ENCODE results near the gene ING3. TPM values are rescaled to one million over a fixed set of nuclear protein-coding genes. Genes with fewer than 3 reads are reported as not detected.
A peak's percentile ranks its signal among the peaks of the same experiment; 100 is the strongest.

ING3 gene
- total and polyA plus RNA-seq, 9 of the 15 experiments (the other 6 are each of a cell fraction or from before 2014, with no cell fraction given), result 22.8 to 233 (median 50.4) TPM

GRCh38 chr7:121023683-121024511 lies 73.3 kb downstream of the ING3 start (continued):
- TF ChIP-seq DDX20 (tag; IDR thresholded peaks at IDR 0.05; ENCODE audit: low read depth) (no peak), CBX2 (IDR thresholded peaks at IDR 0.05; ENCODE audit: insufficient read depth, low read length, poor library complexity, severe bottlenecking) (no peak), ZNF584 (CRISPR knock-in tag; IDR thresholded peaks at IDR 0.05; ENCODE audit: low read depth) (no peak), PTTG1 (tag; IDR thresholded peaks at IDR 0.05; ENCODE audit: low read depth) (no peak), XRCC4 (IDR thresholded peaks at IDR 0.05; ENCODE audit: extremely low read depth, insufficient read depth, insufficient read length) (no peak), ATF7 (IDR thresholded peaks at IDR 0.05) (no peak), FIP1L1 (IDR thresholded peaks at IDR 0.05; ENCODE audit: low read depth, low read length, poor library complexity, severe bottlenecking) (no peak), POLR2B (IDR thresholded peaks at IDR 0.05; ENCODE audit: low read depth, partially characterized antibody) (no peak), KDM1A (IDR thresholded peaks at IDR 0.05) (no peak), ZFX (CRISPR knock-in tag; IDR thresholded peaks at IDR 0.05) (no peak), RB1 (IDR thresholded peaks at IDR 0.05; ENCODE audit: low read depth) (no peak), RFX1 (IDR thresholded peaks at IDR 0.05) (peak; percentile 5; the same call in 1 of the 2 replicates), PBX2 (CRISPR knock-in tag; IDR thresholded peaks at IDR 0.05; ENCODE audit: low read depth) (no peak), PBX2 (tag; conservative IDR thresholded peaks at IDR 0.05; ENCODE audit: low read depth) (0 out of 2 replicates have a peak, but pooled peaks have one; percentile 14), ELF1 (tag; IDR thresholded peaks at IDR 0.05) (peak; percentile 54), ZNF609 (CRISPR knock-in tag; IDR thresholded peaks at IDR 0.05; ENCODE audit: borderline replicate concordance) (no peak), ZNF212 (CRISPR knock-in tag; IDR thresholded peaks at IDR 0.05) (no peak), HSF4 (CRISPR knock-in tag; IDR thresholded peaks at IDR 0.05; ENCODE audit: borderline replicate concordance) (peak; percentile 3; the same call in 1 of the 2 replicates), SMARCA4 (IDR thresholded peaks at IDR 0.05) (no peak), BCOR (IDR thresholded peaks at IDR 0.05) (no peak), JUND (IDR thresholded peaks at IDR 0.05; ENCODE audit: borderline replicate concordance, low read depth, low read length) (no peak), JUND (tag; IDR thresholded peaks at IDR 0.05; ENCODE audit: borderline replicate concordance, low read depth, low read length) (no peak)
